Colon (tissue), 2 donors: ENCODE results near the gene CCDC185.

Experiments
- FAIRE-seq: peaks from 2 replicates; lab custom pipeline; 2012; peaks lifted over from hg19 to GRCh38; lab: Jason Lieb, UNC
- donor health status: control.
- donor health status: control.

The CCDC185 gene

DNA sequence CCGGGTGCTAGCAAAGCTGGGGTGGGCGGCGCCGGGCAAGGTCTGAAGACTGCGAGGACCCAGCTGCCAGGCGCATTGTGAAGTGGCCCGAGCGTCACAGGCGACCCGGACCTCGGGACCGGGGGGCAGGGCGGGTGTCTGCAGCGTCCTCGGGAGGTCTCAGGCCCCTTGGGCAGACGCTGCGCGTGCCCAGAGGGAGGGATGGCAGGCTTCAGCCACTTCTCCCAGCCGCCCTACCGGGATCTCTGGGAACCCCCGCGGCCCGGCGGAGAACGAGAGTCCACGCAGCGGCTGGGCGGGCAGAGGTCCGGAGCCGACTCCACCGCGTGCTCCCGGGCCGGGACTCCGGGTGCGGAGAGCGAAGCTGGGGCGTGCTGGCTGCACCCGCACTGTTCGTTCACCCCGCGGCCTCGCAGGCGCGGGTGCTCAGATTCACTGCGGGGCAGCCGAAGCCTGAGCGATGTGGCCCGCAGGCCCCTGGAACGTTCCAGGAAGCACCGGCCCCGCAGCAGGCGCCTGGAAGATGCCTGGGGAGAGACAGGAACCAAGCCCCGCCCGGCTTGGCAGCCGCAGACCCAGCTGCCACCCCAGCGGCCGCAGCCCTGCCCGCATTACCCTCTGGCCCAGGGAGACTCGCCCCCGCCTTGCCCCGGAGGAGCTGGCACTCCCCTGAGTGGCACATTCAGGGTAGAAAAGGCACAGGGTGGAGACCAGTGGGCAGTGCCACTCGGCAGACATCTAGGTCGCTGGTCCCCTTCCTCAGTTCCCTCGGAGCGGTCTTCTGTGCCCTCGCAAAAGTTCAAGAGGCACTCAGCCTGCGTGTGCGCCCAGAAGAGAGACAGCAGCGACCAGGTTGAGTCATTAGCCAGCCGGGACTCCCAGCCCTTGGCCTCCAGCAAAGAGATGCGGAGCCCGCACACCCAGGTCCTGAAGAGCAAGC, at the start of gene CCDC185:
TSS of gene CCDC185 (plus strand) at position 141 of the 940 bp plus-strand sequence. CDS start at position 202, 61 bp downstream.
- FAIRE-seq = no peak

GRCh38 chr1:223343692-223344091, 49.5 kb upstream of the CCDC185 start:
- FAIRE-seq = no peak

- no peak for FAIRE-seq
Observed at GRCh38 chr1:223344491-223344890, 48.7 kb upstream of the CCDC185 start.

DNA sequence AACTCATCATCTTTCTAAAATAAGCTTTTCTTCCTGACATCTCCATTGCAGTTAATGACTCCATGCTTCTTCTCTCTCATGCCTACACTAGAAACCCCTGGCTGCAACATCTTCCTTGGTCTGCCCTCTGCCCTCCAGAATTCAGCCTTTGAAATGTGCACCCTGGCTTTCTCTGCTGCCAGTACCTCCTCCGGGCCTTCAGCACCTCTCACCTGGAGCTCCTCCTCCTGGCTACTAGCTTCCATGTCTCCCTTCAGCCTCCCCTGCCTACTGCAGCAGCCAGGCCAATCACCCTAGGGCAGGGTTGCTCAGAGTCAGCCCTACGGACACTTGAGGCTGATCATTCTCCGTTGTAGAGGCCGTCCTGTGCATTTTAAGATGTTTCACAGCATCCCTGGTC, 47.5 kb upstream of the CCDC185 start:
- no peak for FAIRE-seq

DNA sequence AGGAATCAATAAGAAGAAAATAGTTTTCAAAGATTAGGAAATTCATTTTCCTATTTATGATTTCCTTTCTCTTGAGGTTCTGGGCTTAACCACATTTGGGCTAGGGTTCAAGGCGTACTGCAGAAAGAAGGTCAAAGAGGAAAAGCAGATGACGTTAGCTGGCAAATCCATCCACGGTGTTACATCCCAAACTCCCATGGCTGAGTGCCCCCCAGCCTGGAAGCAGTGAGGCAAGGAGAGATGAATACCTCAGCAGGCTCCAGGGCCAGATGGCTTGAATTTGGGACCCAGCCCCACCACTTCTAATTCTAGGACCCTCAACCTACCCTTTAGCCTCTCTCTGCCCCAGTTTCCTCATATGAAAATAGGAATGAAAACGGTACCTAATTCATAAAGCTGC, 46.9 kb upstream of the CCDC185 start:
- FAIRE-seq = no peak

GRCh38 chr1:223347583-223347982, 45.6 kb upstream of the CCDC185 start:
- no peak for FAIRE-seq

- FAIRE-seq = no peak
Observed at GRCh38 chr1:223348439-223348838, 44.8 kb upstream of the CCDC185 start.

- no peak for FAIRE-seq
Observed at GRCh38 chr1:223349241-223349640, 44.0 kb upstream of the CCDC185 start.

DNA sequence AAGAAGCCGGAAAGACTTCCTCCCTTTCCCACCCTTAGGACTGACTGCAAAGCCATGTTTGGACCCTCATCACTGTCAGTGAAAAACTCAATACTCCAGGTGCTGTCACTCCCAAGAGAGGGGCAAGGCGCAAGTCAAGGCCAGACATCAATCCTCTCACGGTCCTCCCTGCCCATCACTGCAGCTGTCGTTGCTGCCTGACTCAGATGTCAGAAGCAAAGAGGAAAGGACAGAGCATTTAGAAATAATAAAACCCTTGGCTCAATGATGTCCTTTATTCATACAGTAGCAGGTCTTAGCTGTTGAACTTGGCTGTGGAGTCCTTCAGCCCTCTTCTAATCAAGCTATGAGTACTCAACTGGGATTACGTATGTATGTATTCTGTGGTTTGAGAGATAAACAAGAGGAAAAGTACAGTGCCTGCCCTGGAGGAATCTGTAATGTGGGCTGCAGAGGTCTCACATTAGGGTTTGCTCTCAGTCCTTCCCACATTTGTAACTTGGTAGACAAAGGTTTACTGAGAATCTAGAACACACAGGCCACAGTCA, 42.8 kb upstream of the CCDC185 start:
- no peak for FAIRE-seq

GRCh38 chr1:223352944-223353343, 40.3 kb upstream of the CCDC185 start:
- FAIRE-seq = no peak

DNA sequence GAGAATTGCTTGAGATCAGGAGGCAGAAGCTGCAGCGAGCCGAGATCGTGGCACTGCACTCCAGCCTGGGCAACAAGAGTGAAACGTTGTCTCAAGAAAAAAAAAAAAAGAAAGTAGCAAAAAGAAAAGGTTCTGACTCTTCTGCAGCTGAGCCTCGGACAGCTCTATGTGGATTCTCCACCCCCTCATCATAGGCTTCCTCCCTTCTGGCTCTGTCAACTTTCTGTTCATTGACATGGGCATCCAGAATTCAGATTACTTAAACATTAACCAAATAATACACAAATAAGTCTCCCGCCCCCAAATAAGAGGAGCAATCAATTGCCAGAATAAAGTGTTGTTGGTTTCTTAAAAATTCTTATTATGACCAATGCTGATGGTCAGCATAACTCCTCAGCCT, 39.3 kb upstream of the CCDC185 start:
- FAIRE-seq = no peak

- FAIRE-seq = no peak
Observed at GRCh38 chr1:223355699-223356098, 37.5 kb upstream of the CCDC185 start.

DNA sequence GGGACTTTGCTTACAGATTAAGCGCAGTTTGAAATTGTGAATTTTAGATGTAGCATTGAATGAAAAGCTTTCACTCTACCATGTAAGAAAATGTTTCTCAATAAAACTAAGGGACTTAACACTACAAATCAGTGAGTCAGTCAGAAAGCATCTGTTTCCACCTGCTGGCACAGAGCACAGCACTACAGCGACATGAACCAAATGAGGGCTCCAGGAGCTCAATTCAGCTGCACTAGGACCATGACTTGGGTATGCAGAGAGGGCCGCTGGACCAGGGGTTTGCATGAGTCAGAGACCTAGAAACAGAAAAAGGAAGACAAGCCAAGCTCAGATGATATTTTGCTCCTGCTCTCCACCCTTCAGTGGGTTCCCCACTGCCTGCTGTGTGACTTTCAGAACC, 34.4 kb upstream of the CCDC185 start:
- FAIRE-seq = no peak

DNA sequence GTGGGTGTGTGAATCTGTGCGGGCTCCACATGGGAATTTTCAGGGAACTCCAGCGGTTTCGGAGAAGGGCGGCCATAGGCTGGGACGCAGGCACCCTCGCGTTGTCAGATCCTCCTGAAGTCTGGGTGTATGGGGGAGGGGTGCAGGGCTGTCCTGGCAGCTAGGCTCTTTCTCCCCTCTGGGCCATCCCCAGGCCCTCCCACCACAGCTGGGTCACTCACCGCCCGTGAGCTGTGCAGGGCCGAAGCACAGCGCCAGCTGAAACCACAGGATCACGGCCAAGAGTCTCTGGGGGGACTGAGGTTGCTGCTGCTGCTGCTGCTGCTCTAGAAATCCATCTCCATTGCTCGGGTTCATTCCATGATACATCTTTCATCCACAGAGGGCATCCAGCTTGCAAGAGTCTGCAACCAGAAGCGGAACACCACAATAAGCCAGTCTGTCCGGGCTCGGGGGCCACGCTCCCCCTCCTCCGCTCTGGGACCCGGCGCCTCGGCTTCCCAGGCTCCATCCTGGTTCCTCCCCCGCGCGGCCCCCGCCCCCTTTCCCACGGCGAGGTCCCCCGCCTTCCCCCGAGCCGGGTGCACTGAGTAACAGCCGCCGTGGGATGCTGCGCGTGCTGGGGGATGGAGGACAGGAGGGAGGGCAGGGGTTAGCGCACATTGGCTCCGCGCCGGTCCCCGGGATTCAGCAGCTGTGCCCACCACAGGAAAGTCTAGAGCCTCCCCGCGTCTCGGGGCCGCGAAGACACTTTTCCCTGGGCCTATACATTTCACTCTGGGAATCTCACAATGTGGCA, 30.0 kb upstream of the CCDC185 start:
- no peak for FAIRE-seq

GRCh38 chr1:223363856-223364684, 29.1 kb upstream of the CCDC185 start, which contains the start of gene SUSD4:
Gene SUSD4, minus strand, starts transcription at chr1:223364176. Its CDS starts 751 bp downstream, at chr1:223363425.
- no peak for FAIRE-seq

DNA sequence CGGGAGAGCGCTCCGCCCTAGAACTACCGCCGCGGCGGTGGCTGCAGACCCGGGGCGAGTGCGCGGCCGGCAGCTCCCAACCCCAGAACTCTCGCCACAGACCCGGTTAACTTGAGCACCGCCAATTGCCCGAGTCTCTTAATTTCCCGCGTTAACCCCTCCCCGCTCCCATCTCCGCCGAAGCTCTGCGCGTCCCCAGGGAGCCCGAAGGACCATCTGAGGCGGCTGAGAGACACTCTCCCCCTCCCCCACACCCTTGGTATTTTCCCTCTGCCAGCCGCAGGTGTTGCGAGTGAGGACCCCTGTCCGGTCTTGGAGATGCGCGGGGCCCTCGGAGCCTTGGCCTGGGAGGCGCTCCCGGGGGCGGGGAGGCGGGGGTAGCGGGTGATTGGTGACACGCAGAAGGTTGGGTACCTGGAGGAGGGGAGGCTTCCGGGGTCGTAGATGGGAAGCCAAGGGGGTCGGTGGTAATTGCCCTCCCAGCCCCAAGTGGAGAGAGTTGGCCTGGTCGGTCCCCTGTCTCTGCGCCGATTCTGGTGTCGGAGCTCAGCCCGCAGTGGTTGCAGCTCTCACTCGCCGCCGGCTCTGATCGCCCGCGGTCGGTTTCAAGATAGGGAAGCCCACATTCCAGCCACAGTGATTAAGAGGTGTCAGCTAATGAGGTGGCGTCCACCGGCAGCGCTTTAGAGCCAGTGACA, 28.4 kb upstream of the CCDC185 start:
- no peak for FAIRE-seq

- no peak for FAIRE-seq
Observed at GRCh38 chr1:223374064-223374610, 19.1 kb upstream of the CCDC185 start.

- FAIRE-seq = no peak
Observed at GRCh38 chr1:223378754-223379153, 14.5 kb upstream of the CCDC185 start.

DNA sequence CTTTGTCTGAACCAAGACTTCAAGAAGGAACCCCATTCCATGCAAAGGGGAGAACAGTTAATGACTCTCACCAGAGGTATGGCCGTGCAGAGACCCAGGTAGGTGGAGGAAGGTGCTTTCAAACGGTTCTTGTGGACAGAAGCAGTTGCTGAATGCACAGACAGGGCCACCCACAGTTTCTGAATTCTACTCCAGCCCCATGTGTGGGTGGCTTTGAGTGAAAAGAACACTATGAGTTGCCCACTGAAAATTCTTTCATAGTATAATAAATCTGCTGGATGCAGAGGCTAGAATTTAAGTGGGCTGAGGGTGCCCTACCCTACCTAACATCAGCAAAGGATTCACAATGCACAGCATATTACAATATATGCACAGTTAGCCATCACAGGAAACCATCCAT, 7.2 kb upstream of the CCDC185 start:
- no peak for FAIRE-seq

GRCh38 chr1:223390618-223391017, 2.6 kb upstream of the CCDC185 start:
- no peak for FAIRE-seq

- FAIRE-seq = no peak
Observed at GRCh38 chr1:223394242-223394641, 1.0 kb downstream of the CCDC185 start.
